ENCODE data around the gene GRID1. TPM values are rescaled to one million over a fixed set of nuclear protein-coding genes. Genes with fewer than 3 reads are reported as not detected.

GRID1 gene
- polyA plus RNA-seq, 3 donors: 1.6 to 2.2 (median 1.7) TPM

DNA sequence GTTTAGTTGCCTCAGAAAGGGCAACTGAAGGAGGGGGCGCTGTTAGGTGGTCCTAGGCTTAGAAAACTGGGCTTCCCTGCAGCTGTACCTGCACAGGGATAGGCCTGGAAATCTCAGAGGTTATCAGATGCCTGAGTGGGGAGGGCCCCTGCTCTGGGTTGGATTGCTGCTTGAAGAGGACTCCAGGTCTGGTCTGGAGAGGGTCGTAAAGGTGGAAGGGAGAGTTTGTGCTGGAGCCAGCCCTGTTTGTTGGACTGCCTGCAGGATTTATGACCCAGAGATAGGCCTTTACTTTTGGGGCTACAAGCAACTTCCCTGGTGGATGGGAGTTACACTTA, 765.9 kb downstream of the GRID1 start:
- no peak for DNase-seq

DNA sequence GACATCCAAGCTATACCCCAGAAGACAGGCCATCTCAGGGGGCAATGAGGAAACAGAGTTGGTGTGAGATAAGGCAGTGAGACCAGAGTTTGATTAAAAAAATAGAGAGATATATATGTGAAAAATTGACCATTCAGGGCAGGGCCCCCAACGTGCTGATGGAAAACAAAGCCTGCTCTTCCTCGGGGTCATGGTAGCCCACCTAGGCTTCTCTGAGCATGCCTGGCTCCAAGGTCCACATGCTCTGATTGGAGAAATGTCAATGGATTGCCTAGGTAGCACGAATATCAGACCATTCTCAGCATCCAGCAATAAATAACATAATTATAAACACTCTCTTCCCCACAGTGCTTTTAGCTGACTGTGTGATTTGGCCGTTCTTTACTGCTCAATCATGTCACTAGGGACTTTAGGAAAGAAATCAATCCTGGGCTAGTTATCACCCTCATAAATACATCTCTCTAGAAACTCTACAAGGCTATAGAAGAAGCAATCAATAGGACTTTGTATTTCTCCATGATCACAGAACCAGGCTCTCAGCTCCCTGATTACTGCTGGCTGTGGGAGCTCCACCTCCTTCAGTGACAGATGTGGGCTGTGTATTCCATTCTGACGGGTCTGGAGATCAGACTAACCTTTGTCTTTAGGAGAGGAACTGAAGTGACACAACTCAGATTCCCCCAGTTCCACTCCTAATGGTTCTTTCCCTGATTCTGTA, 766.4 kb downstream of the GRID1 start:
- no peak for DNase-seq

DNA sequence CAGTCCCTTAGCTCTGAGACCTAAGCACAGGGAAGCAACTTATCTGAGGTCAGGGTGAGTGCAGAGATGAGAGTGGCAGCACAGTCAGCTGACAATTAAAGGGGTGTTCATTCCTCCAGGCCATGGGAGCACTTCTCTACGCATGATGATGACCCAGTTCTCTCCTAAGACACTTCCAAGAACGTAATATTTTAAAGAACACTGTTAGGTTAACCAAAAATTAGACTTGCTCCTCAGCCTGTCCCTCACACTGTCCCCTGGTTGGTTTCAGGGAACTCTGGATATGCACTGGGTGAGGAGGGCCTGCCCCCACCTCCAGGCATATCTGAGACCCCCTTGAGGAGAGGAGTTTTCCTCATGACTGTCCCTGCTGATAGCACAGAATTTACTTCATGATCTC, 767.5 kb downstream of the GRID1 start:
- DNase-seq: no peak

DNA sequence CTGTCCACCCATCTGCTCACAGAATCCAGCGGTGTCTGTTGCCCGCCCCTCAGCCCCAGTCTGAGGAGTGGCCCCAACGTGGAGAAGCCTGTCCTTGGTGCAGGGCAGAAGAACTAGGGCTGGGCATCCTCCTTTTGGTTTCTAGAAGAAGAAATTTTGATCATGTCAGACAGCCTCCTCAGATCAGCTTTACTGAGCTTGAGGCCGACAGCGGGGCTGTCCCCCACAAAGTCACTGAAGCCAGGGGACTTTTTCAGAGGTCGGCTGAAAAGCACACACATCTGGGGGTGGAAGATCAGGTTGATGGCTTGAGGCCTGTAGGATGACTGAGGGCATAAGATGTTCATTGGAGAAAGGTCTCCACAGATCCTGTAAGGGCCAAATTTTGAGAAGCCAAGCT, 767.9 kb downstream of the GRID1 start:
- no peak for DNase-seq

DNA sequence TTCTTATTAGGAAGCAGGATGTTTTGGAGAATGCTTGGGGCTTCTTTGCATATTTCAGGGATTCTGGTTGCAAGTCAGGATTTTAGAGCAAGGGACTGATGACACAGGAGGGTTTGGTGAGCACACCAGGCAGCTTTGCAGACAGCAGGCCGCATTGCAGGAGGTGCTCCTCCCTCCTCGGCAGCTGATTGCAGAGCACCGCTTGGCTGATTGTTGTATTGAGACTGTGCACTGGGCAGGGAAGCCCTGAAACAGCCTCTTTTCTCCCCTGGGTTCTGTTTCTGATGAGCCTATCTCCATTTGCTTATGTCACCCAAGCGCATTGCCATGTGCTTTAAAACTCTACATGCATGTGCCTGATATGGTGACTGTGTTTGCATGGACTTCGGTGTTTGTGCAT, 769.6 kb downstream of the GRID1 start:
- no peak for DNase-seq

DNA sequence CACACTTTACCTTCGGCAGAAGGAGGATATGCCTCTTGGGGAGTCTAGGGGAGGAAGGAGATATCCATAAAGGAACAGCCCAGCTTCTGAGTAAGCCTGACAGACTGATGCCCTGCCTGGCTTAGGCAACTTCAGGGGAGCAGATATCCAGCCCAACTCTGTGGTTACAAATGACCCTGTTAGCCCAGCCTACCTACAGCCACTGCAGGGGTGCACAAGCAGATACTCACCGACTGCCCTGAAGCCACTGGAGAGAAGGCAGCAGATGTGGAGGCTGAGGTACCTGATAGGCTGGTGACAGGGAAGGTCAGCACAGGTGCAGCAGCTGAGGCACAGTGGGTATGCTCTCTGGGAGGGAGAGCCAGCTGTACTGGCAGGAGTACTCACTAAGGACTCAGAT, 770.2 kb downstream of the GRID1 start:
- no peak for DNase-seq

DNA sequence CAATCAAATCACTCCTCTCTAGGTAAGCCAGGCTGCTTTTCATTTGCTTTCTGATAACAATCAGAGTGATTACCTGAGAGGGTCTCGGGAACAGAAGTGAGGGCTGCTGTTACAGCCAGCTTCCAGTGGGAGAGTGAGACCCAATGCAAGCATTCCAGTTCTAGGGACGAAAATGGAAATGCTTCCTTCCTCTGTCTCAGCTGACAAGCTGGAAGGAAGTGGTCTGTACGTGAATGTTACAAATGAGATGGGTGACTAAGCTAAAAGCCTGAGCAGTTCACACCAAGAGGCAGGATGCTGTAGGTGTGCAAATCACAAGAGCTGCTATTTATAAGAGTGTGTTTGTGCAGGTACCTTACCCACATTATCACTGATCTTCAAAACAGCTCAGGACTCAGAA, 772.4 kb downstream of the GRID1 start:
- DNase-seq: no peak

DNA sequence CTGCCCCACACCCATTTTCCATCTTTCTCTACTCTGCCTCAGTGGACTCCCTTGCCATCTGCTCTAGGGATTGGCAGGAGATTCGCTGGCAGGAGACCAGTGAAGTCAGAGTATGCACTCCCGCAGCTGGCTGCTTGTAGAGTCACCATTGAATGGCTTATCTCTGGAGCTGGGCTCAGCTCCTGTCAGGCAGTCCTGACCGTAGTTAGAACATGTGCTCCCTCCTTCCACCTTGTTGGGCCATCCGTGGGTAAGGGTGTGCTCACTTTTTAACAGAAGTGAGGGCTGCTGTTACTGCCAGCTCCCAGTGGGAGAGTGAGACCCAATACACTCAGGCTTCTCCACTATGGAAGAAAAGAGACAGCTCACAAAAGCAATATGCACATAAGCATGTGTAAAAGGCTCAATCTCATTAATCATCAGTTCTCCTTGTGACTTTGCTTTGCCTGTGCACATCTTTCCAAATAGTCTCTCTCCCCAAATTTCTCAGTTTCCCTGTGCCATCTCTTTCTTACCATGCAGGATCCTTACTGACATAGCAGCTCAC, 773.3 kb downstream of the GRID1 start:
- no peak for DNase-seq

DNA sequence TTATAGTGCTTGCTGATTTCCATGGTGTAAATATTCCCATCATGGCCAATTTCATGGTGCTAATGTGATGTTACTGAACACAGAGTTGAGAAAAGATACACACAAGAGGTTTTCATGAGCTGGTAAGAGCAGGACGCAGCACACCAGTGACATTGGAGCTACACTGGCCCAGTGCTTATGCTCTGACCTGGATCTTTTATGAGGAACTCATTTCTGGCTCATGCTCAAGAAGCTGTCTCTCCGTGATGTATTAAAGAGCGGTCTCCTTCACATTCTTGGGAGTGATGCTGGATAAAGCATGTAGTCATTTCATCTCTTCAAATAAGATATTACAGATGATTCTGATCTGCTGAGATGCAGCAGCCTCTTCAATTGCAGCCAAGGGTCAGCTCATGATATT, 785.2 kb downstream of the GRID1 start:
- no peak for DNase-seq

DNA sequence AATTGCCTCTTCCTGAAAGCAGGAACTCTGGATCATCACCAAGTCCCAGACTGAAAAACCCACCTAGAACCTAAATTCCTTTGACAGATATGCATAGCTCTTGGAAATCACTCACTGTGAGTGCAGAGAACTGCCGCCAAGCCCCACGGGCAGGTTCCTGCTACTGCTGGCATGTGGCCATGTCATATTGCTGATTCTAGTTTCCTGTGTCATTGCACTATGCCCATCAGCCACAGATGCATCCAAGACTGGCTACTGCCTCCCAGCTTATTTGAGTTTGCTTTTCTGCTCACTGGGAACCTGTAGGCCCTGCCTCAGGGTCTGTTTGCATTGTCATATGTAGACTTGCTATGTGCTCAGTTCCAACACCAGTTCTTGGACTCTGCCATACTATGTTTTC, 786.0 kb downstream of the GRID1 start:
- no peak for DNase-seq

DNA sequence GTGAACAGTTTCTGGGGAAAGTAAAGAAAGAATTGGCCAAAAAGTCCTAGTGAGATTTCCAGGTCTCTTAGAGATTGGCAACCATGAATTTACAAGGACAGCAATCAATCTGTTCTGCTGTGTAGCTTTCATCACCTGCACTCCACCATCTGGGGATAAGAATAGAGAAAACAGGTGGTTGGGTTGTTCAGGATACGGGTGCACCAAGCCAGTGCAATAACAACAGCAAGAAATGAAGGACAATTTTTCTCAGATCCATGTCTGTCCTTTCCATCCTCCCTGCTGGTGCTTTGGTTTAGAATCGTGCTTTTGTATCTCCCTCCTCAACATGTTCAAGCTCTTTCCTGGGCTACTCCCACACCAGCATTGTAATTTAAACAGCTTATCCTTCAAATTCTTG, 787.7 kb downstream of the GRID1 start:
- DNase-seq: no peak

DNA sequence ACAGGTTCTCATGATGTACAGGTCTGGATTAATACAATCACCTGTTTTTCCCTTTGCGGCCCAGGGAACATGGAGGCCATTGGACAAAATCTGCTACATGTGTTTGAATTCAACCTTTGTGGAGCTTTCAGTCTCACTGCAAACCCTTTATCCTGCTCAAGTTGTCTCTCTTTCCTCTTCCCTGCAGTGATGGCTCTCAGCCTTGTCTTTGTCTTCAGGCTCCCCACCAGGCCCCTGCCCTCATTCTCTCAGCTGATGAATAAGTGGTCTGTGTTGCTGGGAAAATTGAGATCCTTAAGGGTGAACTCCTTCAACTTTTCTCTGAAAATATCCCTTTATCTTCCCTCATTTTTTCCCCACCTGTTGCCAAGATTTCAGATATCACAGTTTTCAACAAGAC, 791.2 kb downstream of the GRID1 start:
- no peak for DNase-seq

DNA sequence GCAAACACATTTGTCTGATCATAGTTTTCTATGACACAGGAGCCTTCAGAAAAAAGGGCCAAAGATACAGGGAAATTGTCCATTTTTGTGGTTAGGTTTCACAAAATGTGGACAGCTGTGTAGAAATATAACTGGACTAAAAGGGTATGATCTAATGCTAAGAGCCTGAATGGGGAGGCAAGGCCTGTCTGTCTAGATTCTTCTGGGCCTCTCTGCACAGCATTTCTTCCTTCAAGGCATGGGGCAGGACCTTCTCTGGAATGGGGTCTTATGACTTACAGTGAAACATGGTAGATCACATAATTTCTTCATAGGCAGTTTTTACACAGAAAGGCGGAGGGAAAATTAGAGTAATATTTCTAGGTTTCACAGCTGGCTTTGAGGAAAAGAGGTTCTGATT, 795.7 kb downstream of the GRID1 start:
- no peak for DNase-seq

DNA sequence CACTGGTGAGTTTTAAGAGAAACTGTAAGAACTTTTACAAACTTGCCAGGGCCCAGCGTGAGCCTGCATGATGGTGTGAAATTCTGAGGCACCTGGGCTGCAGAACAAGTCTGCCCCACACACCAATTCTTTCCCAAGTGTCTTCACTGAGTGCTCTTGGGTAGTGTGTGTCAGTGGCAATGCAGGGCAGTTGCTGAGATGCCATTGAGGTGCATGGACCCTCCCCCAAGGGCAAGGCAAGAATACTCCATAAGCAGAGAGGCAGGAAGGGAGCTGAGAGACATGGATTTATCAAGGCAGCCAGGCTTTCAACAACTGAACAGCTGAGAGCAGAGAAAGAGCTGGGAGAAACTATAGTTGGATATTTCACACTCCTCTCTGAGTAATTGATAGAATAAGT, 801.2 kb downstream of the GRID1 start:
- DNase-seq: no peak

DNA sequence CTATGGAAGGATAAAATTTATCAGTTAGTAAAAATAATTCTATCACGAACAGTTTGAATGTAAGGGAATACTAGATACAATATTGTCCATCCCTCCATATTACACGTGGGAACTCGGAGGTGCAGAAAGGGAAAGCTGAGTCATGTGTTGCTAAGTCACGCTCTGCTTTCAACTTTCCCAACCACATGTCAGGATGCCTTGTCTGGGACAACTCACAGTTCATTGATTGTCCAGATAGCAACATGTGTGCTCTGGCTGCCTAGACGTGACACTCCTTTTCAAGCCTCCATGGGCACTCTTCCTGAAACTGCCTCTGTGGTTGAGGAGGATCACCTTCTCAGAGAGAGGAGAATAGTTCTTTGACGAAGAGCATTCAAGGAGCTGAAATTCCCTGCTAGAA, 808.1 kb downstream of the GRID1 start:
- DNase-seq: no peak

DNA sequence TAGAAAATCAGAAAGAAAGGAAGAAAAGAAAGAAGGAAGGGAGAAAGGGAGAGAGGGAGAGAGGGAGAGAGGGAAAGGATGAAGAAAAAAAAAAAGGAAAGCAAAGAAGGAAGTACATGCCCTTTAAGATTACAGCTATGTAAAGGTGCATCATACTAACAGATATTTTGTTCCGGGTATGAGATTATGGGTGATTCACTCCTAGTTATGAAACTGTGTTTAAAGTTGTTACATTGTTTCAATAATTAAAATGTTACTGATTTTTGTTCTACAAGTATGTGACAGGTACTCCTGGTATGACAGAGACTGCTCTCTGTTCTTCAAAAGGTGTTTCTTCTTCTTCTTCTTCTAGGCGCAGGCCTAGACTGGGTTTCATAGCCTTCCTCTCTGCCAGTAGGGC, 808.9 kb downstream of the GRID1 start:
- DNase-seq: no peak

DNA sequence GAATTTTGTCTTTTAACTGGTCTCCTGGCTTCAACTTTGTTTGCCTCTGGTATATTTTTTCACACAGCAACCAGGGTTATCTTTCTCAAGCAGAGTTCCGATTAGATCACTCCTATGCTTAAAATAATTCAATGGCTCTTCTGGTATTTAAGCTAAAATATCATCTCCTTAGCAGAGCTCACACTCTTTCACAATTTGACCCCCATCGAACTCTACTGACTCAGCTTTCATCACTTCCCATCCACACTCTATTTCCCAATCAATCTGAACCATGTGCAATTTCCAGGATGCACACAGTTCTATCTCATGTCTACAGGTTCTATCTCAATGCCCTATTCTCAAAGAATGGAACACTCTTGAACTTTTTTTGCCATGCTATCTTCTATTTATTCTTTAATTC, 809.5 kb downstream of the GRID1 start:
- no peak for DNase-seq

Other genes starting within 250 kb of the GRID1 start
- gene WAPL, start 155.0 kb upstream of the GRID1 start, polyA plus RNA-seq (ENCODE audit: insufficient read length in 3 of 3): 10 to 100 TPM; 43.3 to 52.8 (median 46.9) TPM

All from renal pelvis (tissue), 4 donors.